NCI-H2196 (cell line): ENCODE measurements around the gene LAIR2.
A peak's percentile ranks its signal among the peaks of the same experiment; 100 is the strongest.
"Not testable (repeated sequence)": the region's sequence is repeated elsewhere in the genome, so short reads cannot be mapped to it uniquely, and the experiment has no call there.

Experiments
- DNase-seq: peaks from one replicate; lab custom pipeline; 2025; ENCODE audit not compliant: unreplicated experiment; lab: John Stamatoyannopoulos, UW

The LAIR2 gene

DNA sequence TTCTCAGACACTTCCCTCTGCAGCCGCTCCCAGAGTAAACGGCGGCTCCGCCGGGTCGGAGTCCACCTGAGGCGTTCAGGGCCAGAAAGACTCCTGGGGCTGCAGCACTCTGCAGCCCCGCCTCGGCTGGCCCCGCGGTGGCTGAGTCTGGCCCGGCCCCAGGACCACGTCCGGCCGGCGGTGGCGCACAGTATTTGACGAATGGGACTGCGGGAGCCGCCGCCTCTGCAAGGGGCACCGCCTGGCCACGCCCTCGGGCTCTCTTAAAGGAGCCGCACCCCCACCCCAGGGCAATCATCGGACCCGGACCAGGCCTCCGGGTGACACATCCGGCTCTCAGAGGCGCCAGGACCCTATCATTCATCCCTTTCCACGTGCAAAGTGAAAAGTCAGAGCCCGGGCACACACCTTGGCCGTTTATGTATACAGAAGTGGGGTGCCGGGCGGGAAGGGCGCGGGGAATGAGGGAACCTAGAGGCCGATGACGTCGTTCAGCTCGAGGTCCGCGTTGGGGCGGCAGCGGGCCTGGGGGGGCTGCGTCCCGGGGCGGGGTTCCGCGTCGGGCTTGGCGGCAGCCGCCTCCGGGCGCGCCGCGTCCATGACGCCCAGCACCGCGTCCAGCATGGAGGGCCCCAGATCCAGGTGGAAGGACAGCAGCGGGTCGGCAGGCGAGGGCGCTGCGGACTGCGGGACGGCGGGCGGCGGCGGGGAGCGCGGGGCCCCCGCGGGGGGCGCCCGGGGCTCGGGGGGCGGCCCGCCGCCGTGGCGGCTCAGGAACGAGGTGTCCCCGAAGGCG lies 37.8 kb upstream of the LAIR2 start:
- DNase-seq: peak; percentile 95

DNA sequence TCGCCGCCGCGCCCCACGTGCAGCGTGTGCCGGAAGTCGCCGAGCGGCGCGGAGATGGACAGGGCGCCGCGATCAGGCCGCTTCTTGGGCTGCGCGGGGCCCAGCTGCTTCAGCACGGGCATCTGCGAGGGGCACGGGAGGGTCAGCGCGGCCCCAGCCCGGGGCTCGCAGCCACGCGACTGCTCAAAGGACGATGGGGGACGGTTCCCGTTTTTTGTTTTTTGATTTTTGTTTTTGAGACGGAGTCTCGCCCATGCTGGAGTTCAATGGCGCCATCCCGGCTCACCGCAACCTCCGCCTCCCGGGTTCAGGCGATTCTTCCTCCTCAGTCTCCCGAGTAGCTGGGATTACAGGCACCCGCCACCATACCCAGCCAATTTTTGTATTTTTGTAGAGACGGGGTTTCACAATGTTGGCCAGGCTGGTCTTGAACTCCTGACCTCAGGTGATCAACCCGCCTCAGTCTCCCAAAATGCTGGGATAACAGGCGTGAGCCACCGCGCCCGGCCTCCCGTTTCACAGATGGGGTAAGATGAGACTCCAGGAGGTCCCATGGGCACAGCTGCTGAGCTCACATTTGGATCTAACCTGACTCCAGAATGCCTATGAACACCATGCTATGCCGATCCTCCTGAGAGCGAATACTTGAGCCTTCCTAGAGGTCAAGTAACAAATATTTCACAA lies 37.1 kb upstream of the LAIR2 start:
- no peak for DNase-seq

DNA sequence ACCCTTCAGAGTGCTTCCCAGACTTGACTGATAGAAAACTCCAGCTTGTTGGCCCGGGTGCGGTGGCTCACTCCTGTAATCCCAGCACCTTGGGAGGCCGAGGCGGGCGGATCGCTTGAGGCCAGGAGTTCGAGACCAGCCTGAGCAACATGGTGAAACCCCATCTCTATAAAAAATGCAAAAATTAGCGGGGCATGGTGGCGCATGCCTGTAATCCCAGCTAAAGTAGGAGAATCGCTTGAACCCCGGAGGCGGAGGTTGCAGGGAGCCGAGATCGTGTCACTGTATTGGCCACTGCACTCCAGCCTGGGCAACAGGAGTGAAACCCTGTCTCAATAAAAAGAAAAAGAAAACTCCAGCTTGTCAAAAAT lies 36.5 kb upstream of the LAIR2 start:
- DNase-seq: not testable (repeated sequence)

DNA sequence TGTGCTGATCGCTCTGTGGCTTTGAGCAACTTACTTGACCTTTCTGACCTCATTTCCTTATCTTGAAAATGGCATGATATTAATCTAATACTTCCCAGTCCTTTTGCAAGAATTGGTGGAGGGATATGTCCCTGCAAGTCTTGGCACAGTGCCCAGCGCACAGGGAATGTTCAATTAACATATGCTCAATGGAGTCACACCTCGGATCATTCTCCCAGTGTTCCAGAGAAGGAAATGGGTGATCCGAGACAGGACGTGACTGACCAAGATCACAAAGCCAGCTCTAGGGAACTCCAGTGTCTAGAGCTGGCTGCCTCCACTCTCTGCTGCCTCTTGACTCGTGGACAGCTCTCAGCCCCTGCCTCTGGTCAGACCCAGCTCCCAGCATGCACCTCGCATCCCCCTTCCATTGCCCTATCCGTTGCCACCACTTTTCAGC lies 33.1 kb upstream of the LAIR2 start:
- DNase-seq: no peak

DNA sequence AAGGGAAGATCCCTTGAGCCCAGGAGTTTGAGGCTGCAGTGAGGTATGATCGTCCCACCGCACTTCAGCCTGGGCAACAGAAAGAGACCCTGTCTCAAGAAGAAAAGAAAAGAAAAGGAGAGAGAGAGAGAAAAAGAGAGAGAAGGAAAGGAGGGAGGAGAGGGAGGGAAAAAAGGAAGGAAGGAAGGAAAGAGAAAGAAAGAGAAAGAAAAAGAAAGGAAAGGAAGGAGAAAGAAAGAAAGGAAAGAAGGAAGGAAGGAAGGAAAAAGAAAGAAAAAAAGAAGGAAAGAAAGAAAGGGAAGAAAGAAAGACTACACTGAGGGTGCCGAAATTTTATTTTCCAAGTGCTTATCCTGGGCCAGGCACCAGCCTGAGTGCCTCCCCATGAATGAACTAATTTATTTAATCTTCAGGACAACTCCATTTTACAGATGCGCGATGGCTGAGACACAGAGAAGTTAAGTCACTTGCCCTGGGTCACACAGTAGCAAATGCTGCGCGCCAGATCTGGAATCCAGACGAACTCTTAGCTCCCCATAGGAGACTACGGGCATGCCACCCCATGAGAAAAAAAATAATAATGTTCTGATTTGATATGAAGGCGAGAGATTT lies 32.2 kb upstream of the LAIR2 start:
- DNase-seq: no peak

DNA sequence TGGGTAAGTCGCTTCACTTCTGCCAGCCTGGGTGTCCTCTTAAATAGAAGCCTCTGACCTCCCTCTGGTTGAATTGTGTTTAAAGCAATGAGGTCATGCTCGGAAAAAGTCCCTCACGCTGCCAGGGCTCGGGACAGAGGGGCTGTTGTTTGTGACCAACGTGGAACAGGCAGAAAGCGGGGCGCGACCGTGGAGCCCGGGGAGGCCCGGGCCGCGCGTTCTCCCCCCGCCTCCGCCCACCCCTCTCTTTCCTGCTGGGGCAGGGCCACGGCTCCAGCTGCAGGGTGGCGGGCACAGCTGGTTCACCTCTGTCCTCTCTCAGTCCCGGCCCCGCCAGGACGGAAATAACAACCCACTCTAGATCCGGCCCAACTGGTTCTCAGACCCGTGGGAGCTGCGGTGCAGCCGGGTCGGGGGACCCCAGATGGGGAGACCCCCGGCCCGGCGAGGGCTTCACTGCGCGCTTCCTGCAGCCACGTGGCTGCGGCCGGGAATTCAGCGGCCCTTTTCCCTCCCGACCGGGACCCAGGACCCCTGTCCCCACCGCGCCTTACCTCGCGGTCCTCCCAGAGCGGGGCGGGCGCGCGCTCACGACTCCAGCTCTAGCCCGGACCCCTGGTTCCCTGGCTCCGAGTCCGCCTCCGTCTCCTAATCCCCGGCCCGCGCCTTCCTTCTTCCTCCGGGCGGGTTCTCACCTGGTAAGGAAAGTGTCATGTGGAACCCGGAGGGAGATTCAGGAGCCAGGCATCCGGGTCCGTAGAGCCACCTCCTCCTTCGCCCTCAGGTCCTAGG lies 31.4 kb upstream of the LAIR2 start:
- DNase-seq: peak; percentile 26

DNA sequence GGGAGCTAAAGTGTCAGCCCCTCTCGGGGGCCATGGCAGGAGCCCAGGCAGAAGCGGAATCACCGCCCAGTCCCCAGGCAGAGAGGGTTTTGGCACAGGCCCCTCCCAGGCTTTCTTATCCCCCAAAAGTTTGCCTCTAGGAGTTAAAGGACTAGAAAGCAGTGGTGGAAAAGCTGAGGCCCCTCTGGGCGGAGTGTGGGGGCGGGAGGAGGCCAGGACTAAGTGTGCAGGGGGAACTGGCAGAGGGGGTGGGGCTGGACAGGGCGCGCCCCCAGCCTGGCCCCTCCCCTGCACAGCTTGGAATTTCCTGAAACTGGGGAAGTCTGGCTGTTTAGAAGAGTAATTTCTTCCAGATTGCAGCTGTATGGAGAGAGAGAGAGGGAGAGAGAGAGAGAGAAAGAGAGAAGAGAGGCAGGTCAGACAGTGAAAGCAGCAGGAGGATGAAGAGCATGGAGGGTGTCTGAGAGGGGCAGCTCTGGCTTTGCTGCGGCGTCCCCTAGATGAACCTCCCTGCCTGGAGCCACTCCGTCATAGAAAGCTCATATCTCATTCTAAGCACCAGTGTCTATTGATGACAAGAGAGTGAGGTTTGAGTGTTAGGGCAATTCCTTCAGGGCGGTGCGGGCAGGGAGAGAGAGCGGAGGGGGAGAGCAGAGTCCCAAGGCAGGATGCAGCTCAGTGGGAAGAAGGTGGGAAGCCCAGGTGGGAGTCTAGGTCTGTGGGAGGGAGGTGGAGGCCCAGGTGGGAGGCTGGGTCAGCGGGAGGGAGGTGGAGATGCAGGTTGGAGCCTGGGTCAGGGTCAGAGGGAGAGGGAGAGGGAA lies 29.4 kb upstream of the LAIR2 start, which contains the start of gene CDC42EP5:
CDC42EP5 (minus strand) TSS at position 226 of the 821 bp plus-strand sequence. CDS start 7,749 bp downstream, outside the sequence.
- DNase-seq: no peak

- DNase-seq: no peak
These were observed 28.7 kb upstream of the LAIR2 start for GRCh38 chr19:54473892-54474372.

DNA sequence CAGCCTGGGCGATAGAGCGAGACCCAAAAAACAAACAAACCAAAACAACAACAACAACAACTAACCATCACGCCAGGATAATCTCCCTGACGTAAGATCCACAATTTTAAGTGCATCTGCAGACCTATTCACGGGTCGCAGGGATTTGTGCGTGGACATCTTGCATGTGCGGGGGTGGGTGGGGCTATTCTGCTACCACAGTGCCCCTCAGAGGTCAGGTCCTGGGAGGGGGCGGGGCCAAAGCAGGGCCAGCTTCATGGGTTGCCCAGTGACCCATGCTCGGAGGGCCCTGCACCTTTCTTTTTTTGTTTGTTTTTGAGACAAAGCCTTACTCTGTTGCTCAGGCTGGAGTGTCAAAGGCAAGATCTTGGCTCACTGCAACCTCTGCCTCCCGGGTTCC lies 26.9 kb upstream of the LAIR2 start:
- DNase-seq: no peak

GRCh38 chr19:54477650-54478049 lies 25.0 kb upstream of the LAIR2 start:
- no peak for DNase-seq

- peak; percentile 53 for DNase-seq
These were observed 23.9 kb upstream of the LAIR2 start for GRCh38 chr19:54478677-54479266.

GRCh38 chr19:54480051-54480450 lies 22.6 kb upstream of the LAIR2 start:
- DNase-seq: no peak

DNA sequence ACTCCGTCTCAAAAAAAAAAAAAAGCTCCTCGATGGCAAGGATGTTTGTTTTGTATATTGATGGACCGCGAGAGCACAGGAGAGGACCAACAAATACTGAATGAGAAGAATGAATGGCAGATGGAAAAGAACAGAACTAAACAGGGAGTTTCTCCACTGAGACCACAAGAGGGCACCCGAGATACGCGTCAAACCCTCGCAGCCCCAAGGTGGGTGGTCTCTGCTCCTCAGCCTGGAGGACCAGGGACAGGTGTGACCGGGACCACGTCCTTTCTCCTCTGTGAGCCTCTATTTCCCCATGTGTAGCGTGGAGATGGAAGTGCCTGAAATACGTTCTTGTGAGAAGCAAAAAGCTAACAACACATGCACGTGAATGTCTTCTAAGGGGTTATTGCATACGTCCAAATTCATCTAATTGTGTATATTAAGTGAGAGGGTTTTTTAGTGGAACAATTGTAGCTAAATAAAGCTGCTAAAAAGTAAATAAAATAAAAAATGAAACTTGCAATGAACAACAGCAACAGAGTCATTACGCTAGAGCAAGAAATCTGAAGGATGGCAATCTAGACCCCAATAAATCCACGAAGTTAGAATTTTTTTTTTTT lies 21.2 kb upstream of the LAIR2 start:
- peak; percentile 66 for DNase-seq

DNA sequence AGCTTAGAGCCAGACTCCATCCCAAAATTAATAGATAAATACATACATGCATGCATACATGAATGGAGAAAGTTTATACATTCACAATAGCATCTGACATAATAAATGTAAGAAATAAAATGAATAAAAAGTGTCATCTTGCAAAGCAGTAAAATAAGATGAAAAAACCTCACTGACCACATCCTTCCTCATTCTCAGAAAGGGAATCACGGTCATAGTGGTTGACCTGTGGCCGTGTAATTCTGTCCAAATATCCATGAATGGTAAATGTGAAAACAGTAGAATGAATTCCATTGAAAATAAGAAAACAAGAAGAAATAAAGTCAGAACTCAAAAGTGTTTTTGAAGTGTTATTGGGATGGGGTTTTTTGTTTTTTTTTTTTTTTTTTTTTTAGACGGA lies 19.7 kb upstream of the LAIR2 start:
- no peak for DNase-seq

DNA sequence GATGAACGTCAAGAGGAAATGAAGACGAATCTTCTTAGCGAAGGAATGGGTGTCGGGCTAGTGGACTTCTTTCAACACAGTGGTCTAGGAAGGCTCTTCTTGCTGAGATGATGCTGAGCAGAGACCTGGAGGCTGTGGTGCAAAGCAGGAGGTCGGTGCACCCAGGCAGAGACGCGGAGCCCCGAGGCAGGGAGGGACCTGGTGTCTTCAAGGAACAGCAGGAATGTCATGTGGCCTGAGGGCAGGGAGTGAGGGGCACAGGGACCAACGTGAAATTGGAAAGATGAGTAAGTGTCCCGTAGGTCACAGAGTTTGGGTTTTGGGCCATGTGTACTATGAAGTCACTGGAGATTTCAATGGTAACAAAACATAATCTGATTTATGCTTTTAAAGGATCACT lies 18.2 kb upstream of the LAIR2 start:
- no peak for DNase-seq

DNA sequence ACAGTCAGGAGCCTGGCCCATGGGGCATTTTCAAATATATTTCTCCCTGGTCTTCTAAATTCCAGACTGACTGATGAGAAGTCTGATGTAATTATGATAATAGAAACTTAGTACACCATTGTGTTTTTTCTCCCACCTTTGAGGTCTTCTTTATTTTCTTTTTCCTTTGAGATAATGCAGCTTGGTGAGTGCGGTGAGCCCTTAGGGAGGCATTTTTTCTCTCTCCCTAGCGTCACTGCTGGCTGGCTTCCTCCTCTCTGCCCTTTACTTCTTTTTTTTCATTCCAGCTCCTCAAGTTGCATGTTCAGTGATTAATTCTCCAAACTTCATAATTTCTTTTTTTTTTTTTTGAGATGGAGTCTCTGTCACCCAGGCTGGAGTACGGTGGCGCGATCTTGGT lies 16.8 kb upstream of the LAIR2 start:
- DNase-seq: no peak

DNA sequence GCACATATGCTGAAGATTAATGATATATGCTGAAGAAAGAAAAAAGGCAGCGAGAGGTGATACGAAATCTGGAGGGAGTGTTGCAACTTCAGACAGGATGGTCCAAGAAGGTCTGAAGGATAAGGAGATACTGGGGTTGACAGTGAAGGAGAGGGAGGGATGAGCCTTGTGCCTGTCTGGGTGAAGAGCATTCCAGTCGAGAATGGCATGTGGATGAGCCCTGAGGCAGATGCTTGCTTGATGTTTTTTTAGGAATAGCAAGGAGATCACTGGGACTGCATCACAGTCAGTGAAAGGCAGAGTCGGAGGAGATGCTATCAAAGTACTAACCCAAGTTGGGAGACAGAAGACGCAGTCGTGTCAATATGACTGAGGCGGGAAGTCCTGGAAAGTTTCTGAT lies 13.3 kb upstream of the LAIR2 start:
- no peak for DNase-seq

GRCh38 chr19:54489766-54490165 lies 12.9 kb upstream of the LAIR2 start:
- no peak for DNase-seq

DNA sequence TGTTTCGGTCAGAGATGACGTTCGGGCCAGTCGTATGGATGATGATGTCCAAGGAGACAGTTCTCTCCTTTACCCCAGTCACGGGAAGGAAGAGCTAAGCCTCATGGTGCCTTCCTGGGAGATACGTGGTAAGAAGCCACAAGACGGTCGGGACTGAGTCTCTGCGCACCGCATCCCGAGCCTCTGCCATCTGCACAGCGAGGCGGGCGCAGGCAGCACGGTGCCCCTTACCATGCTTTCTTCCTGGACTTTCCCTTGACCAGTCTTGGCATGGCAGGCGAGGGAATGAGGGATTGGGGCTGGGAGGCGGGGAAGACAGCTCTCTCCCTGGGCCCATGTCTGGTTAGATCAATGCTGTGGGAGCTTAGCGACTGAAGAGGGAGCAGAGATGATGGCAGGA lies 10.1 kb upstream of the LAIR2 start:
- DNase-seq: no peak
